HuH-7 (cell line): ENCODE data around the gene IFT122.

Source experiments
- DNase-seq: peaks from one replicate; pipeline ENCODE4 v3.0.0; 2011; ENCODE audit warnings: low spot score

The IFT122 gene

GRCh38 chr3:129416415-129416814 lies 23.6 kb upstream of the IFT122 start:
- DNase-seq: no peak

GRCh38 chr3:129417326-129417725 lies 22.7 kb upstream of the IFT122 start:
- no peak for DNase-seq

- no peak for DNase-seq
These were observed 21.7 kb upstream of the IFT122 start for GRCh38 chr3:129418041-129418973.

GRCh38 chr3:129419476-129419875 lies 20.5 kb upstream of the IFT122 start:
- no peak for DNase-seq

GRCh38 chr3:129421236-129421883 lies 18.7 kb upstream of the IFT122 start:
- DNase-seq: no peak

GRCh38 chr3:129421988-129422745 lies 17.9 kb upstream of the IFT122 start:
- no peak for DNase-seq

- DNase-seq: no peak
These were observed 17.1 kb upstream of the IFT122 start for GRCh38 chr3:129422897-129423296.

GRCh38 chr3:129424185-129424841 lies 15.7 kb upstream of the IFT122 start:
- DNase-seq: no peak

GRCh38 chr3:129425213-129425612 lies 14.8 kb upstream of the IFT122 start:
- no peak for DNase-seq

- DNase-seq: no peak
These were observed 14.4 kb upstream of the IFT122 start for GRCh38 chr3:129425619-129426018.

- DNase-seq: no peak
These were observed 12.0 kb upstream of the IFT122 start for GRCh38 chr3:129428007-129428375.

GRCh38 chr3:129428376-129429079 lies 11.5 kb upstream of the IFT122 start, which contains the start of gene EFCAB12:
EFCAB12 (minus strand) TSS chr3:129428636; CDS start chr3:129428488, 148 bp downstream.
- DNase-seq: peak; percentile 85

- DNase-seq: no peak
These were observed 11.0 kb upstream of the IFT122 start for GRCh38 chr3:129429080-129429451.

- no peak for DNase-seq
These were observed 10.4 kb upstream of the IFT122 start for GRCh38 chr3:129429602-129430001.

- no peak for DNase-seq
These were observed 8.0 kb upstream of the IFT122 start for GRCh38 chr3:129432036-129432435.

- no peak for DNase-seq
These were observed 7.4 kb upstream of the IFT122 start for GRCh38 chr3:129432671-129433070.

GRCh38 chr3:129433565-129433964 lies 6.5 kb upstream of the IFT122 start:
- no peak for DNase-seq

GRCh38 chr3:129434140-129434539 lies 5.9 kb upstream of the IFT122 start:
- no peak for DNase-seq

- DNase-seq: no peak
These were observed 4.7 kb upstream of the IFT122 start for GRCh38 chr3:129435367-129435766.

- DNase-seq: no peak
These were observed 703 bp upstream of the IFT122 start for GRCh38 chr3:129439226-129439816.

- DNase-seq: no peak
These were observed 680 bp downstream of the IFT122 start for GRCh38 chr3:129440618-129441190.
